ENCODE measurements around the gene MT1E.
A peak's percentile ranks its signal among the peaks of the same experiment; 100 is the strongest.

Gene MT1E

DNA sequence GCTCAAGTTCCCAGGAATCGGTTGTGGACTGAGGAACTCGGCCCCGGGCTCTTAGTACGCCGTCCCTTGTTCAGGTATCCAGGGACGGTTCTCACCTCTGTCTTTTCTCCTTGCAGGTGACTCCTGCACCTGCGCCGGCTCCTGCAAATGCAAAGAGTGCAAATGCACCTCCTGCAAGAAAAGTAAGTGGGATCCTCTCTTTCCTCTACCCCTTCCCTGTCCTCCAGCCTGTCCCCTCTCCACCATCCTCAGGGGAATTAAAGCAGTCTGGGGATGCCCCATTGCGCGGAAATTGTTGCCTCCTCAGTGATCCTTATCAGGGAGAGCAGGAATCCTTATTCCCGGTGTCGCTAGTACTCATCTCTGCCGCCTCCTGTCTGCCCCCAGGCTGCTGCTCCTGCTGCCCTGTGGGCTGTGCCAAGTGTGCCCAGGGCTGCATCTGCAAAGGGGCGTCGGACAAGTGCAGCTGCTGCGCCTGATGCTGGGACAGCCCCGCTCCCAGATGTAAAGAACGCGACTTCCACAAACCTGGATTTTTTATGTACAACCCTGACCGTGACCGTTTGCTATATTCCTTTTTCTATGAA, 16.6 kb upstream of the MT1E start (continued):
- TF ChIP-seq, protein P1, sequence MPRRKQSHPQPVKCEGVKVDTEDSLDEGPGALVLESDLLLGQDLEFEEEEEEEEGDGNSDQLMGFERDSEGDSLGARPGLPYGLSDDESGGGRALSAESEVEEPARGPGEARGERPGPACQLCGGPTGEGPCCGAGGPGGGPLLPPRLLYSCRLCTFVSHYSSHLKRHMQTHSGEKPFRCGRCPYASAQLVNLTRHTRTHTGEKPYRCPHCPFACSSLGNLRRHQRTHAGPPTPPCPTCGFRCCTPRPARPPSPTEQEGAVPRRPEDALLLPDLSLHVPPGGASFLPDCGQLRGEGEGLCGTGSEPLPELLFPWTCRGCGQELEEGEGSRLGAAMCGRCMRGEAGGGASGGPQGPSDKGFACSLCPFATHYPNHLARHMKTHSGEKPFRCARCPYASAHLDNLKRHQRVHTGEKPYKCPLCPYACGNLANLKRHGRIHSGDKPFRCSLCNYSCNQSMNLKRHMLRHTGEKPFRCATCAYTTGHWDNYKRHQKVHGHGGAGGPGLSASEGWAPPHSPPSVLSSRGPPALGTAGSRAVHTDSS (tag by site-specific recombination; IDR thresholded peaks at IDR 0.05) = no peak
- TF ChIP-seq ZNF311 (tag by site-specific recombination; IDR thresholded peaks at IDR 0.05; ENCODE audit: borderline replicate concordance) (no peak), ZNF335 (tag by site-specific recombination; conservative IDR thresholded peaks at IDR 0.05) (peak; percentile 11; the same call in 1 of the 2 replicates), ZNF19 (tag by site-specific recombination; IDR thresholded peaks at IDR 0.05; ENCODE audit: low read depth) (no peak), ZNF37A (tag by site-specific recombination; IDR thresholded peaks at IDR 0.05) (no peak), ZNF629 (tag by site-specific recombination; IDR thresholded peaks at IDR 0.05) (no peak), OVOL3 (tag by site-specific recombination; IDR thresholded peaks at IDR 0.05) (no peak), ZNF624 (tag by site-specific recombination; IDR thresholded peaks at IDR 0.05) (no peak), ZNF610 (tag by site-specific recombination; IDR thresholded peaks at IDR 0.05; ENCODE audit: borderline replicate concordance) (no peak), ZNF2 (tag by site-specific recombination; IDR thresholded peaks at IDR 0.05) (no peak), YY1 (tag by site-specific recombination; IDR thresholded peaks at IDR 0.05) (no peak), YY2 (tag by site-specific recombination; IDR thresholded peaks at IDR 0.05) (no peak), EGR2 (tag by site-specific recombination; IDR thresholded peaks at IDR 0.05; ENCODE audit: low read depth) (peak; percentile 10; the same call in 1 of the 2 replicates), ZEB2 (tag by site-specific recombination; IDR thresholded peaks at IDR 0.05) (no peak), KLF1 (tag by site-specific recombination; IDR thresholded peaks at IDR 0.05) (0 out of 2 replicates have a peak, but pooled peaks have one; percentile 27), GLIS2 (tag by site-specific recombination; IDR thresholded peaks at IDR 0.05) (peak; percentile 18; the same call in 1 of the 2 replicates), ZNF423 (tag by site-specific recombination; IDR thresholded peaks at IDR 0.05) (no peak), ZNF664 (tag by site-specific recombination; IDR thresholded peaks at IDR 0.05) (no peak), ZNF560 (tag by site-specific recombination; IDR thresholded peaks at IDR 0.05; ENCODE audit: borderline replicate concordance) (no peak), KLF9 (tag by site-specific recombination; IDR thresholded peaks at IDR 0.05; ENCODE audit: low read depth) (no peak), ZNF48 (tag by site-specific recombination; IDR thresholded peaks at IDR 0.05) (no peak), ZNF521 (tag by site-specific recombination; IDR thresholded peaks at IDR 0.05) (no peak), ZBTB21 (tag by site-specific recombination; IDR thresholded peaks at IDR 0.05) (no peak), ZBTB8A (tag by site-specific recombination; IDR thresholded peaks at IDR 0.05) (peak; percentile 12; the same call in 1 of the 2 replicates), SP7 (tag by site-specific recombination; IDR thresholded peaks at IDR 0.05) (no peak), ZBTB17 (tag by site-specific recombination; IDR thresholded peaks at IDR 0.05) (peak; percentile 54; the same call in 1 of the 2 replicates), ZBTB20 (tag by site-specific recombination; IDR thresholded peaks at IDR 0.05) (peak; percentile 98), ZNF416 (tag by site-specific recombination; IDR thresholded peaks at IDR 0.05) (no peak), ZNF354C (tag by site-specific recombination; IDR thresholded peaks at IDR 0.05; ENCODE audit: borderline replicate concordance, low read depth) (no peak), SP3 (tag by site-specific recombination; IDR thresholded peaks at IDR 0.05) (no peak), ZNF404 (tag by site-specific recombination; IDR thresholded peaks at IDR 0.05) (no peak), ZSCAN16 (tag by site-specific recombination; IDR thresholded peaks at IDR 0.05) (no peak)
- TF ChIP-seq, protein P2, sequence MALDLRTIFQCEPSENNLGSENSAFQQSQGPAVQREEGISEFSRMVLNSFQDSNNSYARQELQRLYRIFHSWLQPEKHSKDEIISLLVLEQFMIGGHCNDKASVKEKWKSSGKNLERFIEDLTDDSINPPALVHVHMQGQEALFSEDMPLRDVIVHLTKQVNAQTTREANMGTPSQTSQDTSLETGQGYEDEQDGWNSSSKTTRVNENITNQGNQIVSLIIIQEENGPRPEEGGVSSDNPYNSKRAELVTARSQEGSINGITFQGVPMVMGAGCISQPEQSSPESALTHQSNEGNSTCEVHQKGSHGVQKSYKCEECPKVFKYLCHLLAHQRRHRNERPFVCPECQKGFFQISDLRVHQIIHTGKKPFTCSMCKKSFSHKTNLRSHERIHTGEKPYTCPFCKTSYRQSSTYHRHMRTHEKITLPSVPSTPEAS (tag by site-specific recombination; IDR thresholded peaks at IDR 0.05) = no peak
- TF ChIP-seq, protein P3, sequence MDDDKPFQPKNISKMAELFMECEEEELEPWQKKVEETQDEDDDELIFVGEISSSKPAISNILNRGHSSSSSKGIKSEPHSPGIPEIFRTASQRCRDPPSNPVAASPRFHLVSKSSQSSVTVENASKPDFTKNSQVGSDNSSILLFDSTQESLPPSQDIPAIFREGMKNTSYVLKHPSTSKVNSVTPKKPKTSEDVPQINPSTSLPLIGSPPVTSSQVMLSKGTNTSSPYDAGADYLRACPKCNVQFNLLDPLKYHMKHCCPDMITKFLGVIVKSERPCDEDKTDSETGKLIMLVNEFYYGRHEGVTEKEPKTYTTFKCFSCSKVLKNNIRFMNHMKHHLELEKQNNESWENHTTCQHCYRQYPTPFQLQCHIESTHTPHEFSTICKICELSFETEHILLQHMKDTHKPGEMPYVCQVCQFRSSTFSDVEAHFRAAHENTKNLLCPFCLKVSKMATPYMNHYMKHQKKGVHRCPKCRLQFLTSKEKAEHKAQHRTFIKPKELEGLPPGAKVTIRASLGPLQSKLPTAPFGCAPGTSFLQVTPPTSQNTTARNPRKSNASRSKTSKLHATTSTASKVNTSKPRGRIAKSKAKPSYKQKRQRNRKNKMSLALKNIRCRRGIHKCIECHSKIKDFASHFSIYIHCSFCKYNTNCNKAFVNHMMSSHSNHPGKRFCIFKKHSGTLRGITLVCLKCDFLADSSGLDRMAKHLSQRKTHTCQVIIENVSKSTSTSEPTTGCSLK (tag by site-specific recombination; IDR thresholded peaks at IDR 0.05) = no peak
- TF ChIP-seq, protein P4, sequence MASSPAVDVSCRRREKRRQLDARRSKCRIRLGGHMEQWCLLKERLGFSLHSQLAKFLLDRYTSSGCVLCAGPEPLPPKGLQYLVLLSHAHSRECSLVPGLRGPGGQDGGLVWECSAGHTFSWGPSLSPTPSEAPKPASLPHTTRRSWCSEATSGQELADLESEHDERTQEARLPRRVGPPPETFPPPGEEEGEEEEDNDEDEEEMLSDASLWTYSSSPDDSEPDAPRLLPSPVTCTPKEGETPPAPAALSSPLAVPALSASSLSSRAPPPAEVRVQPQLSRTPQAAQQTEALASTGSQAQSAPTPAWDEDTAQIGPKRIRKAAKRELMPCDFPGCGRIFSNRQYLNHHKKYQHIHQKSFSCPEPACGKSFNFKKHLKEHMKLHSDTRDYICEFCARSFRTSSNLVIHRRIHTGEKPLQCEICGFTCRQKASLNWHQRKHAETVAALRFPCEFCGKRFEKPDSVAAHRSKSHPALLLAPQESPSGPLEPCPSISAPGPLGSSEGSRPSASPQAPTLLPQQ (tag by site-specific recombination; IDR thresholded peaks at IDR 0.05) = no peak

Measured in HEK293 (cell line).